HG03095 (cell line): ENCODE data around the gene AUP1.
"Not testable (repeated sequence)": the region's sequence is repeated elsewhere in the genome, so short reads cannot be mapped to it uniquely, and the experiment has no call there.

Experiments used
- ATAC-seq: cut with Tn5 transposase; IDR thresholded peaks from one replicate; pipeline ENCODE4 v1.9.1; 2021; ENCODE audit warnings: moderate library complexity; ENCODE audit not compliant: unreplicated experiment

Gene AUP1

DNA sequence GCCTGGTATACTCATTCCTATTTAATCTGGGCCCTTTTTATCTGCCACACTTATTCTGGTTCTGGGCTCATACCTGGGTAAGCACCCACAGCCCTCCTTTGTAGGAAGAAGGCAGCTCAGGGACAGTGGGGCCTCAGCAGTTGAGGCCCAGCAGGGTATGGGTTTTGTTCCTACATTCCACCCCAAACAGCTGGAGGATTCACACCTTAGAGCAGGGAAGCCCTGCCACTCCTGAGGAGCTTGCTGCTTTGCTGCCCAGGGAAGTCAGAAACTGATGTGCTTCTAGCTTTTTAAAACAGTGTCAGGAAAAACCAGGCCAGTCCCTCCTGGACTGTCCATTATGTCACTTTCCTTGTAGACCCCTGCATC, 28.9 kb downstream of the AUP1 start:
- ATAC-seq, result no peak

DNA sequence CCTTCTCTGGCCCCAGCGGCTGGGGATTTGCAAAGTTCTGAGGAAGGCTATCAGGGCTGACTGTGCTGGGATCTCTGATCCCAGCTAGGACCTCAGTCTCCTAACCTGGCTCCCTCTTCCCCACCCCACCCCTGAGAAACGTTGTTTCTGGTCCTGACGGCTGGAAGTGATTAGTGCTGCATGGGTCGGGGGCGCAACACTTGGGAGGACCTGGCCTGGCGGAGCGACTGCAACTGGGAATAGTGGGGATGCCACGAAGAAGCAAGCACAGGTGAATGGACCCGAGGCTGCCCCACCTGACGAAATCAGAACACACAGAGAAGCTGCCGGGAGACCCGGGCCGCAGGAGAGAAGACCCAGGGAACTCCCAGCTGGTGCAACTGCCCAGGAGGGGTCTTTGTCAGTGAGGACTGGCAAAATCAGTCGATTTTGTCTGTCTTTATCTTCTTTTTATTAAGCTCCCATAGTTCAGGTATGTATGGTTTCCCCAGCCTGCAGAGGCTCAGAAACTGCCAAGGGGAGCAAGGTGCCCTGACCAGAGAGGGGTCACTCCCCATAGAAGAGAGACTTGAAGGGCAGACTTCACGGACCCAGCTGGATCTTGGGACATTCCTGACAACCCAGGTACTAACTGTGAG, 29.4 kb downstream of the AUP1 start:
- ATAC-seq, result no peak

DNA sequence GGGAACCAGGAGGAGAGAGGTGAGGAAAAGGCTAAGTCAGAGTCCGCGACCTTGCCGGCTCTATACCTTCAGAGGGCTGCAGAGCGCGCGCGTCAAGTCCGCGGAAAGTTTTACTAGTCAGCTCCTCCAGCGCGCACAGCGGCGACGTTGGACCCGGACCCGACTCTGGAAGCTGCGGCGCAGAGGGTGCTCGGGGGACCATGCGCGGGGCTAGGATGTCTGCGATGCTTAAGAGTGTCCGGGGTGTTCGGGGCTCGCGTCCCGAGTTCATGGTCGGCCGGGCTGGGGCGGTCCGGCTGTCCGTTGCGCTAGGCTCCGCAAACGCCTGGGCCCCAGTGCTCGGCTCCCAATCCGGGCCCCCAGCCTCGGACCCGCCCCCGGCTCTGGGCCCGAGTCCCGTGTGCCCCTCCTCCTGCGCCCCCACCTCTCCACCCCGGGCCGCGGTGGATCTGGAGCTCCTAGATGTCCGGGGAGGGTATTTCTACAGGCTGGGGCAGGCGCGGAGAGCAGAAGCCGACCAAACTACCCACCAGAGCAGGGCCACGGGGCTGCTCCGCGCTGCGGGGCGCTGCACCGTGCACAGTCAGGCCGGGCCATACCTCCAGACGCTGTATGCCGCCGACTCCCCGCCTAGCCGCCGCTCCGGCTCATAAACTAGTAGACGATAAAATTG, 30.1 kb downstream of the AUP1 start, which contains the start of gene LBX2:
LBX2 (minus strand) TSS at position 337 of the 673 bp plus-strand sequence; CDS start at position 271, 66 bp downstream.
- ATAC-seq, result no peak

DNA sequence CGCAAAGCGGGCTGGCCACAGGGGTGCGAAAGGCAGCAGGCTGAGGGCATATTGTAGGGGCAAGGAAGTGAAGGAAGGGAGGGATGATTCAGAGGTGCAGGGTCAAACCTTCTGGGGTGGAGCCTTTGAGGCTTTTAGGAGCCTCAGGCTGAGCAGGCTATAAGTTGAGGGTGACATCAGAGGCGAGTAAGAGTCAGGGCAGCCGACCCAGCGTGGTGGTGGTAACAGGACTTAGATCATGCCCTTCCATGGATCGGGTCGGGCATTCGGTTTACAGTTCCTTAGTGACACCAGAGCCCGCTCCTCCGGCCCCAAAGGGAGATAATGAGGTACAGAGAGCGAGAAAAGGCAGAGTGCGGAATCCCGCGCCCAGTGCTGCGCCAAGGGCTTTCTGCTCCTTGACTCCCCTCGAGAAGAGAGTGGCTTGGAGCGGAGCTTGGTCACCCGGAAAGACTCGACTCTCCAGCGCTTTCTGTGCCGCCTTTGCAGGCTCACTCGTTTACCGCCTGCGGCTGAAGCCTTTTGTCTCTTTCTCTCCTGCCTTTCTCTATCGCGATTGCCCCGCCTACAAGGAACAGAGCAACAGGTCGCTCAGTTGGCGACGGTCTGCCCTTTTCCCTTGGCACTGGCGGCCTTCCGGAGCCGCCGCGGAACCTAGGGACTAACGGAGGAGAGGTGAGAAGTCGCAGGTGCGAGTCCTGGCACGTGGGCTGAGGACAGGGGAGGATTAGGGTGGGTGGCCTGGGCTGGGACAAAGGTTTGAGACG, 30.8 kb downstream of the AUP1 start:
- no peak for ATAC-seq

DNA sequence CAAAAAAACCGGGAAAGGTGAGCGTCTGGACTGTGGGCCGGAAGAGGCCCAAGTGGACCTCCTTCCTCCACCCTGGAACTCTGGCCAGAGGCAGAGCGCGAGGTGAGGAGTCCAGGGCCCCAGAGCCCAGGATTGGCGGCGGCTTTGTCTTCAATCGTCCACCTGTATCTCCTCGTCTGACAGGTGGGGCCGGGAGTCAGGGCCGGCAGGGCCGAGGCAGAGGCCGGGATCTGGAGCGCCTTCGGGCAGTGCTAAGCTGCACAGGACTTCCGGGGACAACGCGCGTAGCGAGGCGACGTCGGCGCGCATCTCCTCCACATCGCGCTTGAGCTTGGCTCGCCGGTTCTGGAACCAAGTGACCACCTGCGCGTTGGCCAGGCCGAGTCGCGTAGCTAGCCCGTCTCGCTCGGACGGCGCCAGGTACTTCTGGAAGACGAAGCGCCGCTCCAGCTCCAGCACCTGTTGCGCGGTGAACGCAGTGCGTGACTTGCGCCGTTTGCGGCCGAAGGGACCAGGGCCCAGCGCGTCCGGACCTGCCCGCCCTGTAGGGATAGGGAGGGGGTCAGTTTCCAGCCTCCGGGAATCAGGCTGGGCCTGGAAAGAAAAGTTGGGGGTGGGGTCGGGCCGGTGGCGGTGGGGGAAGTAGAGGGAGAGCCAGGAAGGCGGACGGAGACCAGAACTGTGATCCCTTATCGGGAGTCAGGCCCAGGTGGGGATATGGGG, 31.6 kb downstream of the AUP1 start:
- no peak for ATAC-seq

DNA sequence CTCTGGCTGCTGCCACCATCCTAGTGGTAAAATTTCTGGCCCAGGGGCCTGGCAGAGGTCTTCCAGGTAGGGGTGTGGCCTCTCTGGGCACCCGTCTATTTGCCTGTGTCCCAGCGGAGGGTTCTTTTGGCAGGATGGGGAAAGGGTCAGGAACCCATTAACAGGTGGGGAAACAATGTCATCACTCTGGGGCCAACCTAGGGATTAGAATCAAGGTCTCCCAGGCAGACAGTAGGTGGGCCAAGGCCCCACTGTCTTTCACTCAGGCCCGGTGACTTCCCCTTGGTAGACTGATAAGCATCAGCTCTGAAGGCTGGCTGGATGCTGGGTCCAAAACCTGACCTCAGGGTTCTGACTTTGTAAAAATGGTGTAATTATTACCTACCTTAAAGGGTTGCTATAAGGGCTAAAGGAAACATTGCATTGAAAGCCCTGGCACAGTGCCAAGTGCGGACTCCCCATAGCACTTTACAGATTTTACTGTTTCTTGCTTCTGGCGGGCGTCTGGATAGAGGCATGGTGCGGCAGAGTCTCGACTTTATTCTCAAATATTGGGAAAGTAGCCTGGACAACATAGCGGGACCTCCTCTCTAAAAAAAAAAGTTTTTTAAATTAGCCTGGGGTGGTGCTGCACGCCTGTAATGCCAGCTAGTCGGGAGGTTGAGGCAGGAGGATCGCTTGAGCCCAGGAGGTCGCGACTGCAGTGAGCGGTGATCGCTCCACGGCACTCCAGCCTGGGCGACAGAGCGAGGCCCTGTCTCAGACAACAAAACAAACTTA, 32.3 kb downstream of the AUP1 start:
- no peak for ATAC-seq

DNA sequence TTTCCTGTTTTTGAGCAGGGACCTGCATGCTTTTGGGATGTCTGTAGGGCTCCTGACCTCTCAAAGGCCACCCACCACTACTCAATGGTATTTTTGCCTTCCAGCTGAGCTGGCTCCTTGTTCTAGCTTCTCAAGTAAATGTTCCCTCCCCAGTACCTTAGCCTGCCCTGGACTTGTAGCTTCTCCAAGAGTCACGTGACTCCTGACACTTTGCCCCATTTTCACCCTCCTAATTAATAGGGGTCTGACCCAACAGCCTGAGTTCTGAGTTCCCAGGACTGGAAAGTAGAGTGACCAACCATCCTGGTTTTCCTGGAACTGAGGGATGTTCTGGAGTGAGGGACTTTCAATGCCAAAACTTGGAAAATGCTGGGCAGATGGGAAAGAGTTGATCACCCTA, 34.1 kb downstream of the AUP1 start:
- no peak for ATAC-seq

DNA sequence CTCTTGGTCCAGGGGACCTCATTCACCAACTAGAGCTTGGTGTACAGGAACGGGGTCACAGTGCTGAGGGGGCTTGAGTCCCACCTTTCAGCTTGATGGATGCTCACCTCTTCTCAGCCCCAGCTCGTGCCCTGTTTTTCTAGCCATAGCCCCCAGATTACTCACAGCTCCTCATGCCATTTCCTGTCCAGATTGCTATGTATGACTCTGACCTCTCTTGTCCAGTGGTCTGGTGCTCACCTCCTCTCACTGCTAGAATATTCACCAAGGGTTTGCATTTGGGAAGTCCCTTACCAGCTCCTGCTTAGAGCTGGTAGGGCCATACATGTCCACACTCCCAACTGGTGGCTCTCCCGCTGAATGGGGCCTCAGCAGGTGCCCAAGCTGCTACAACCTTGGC, 36.0 kb downstream of the AUP1 start:
- no peak for ATAC-seq

DNA sequence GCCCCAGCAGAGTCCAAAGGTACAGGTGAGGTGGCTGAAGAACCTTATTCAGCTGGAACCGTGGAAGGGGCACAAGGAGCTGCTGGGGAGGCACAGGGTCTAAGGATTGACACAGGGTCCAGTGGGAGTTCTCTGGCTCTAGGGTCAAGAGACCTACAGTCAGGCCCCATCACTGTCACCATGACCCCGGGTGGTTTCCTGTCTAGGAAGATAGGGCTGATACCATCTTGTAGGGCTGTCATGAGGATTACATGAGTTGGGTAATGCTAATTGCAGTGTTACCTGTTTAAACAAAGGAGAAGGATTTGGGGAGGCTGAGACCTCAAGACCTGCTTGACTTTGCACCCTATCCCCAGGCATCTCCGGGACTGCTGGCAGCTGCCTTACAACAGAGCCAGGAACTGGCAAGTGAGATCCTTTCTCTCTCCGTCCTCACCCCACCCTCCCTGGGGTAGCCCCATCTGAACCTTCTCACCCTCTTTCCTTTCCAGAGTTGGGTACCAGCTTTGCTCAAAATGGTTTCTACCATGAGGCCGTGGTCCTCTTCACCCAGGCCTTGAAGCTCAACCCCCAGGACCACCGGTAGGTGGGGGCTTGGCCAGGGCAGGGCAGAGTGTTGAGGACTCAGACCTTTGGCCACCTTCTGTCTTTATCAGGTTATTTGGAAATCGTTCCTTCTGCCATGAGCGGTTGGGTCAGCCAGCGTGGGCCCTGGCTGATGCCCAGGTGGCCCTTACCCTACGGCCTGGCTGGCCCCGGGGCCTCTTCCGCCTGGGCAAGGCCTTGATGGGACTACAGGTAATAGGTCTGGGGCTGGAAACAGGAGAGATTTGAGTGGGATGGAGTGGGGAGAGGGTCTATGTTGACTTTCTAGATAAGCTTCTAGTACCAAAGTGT, 37.6 kb downstream of the AUP1 start:
- ATAC-seq, result no peak

DNA sequence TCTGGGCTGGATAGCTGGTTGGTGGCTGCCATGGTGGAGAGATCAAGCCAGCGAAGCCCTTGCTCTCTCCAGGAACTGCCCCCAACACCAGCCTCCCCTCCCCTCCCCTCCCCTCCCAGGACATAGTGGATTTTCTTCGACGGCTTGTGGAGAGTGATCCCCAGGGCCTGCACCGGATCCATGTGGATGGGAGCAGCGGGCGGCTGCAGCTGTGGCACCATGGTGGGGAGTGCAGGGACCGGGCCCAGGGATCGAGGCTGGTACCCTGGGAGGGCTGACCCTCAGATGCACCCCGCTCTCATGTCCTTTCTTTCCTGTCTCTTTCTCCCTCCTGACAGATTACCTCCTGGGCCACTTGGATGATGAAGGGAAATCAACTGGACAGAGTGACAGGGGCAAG, 39.6 kb downstream of the AUP1 start:
- ATAC-seq, result no peak

DNA sequence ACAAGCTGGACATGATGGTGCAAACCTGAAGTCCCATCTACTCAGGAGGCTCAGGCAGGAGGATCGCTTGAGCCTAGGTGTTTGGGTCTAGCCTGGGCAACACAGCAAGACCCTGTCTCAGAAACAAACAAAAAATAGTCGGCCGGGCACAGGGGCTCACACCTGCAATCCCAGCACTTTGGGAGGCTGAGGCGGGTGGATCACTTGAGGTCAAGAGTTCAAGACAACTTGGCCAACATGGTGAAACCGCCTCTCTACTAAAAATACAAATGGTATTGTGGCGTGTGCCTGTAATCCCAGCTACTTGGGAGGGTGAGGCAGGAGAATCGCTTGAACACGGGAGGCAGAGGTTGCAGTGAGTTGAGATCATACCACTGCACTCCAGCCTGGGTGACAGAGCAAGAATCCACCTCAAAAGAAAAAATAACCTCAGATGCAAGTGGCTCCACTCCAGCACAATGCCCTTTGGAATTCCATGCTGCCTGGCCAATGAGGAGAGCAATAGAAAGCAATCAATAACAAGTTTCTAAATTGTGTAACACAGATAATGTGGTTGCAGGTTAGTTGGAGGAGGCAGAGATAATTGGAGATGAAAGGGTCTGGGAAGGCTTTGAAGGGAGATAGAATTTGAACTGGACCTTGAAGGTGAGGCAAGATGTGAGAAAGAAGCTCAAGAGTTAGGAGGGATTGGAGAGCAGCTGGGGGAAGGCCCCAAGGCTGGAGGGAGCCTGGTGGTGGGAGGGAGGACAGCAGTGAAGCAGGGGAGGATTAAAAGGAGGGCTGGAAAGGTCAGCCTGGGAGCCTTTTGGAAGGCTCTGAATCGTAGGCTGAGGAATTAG, 40.6 kb downstream of the AUP1 start:
- ATAC-seq, result no peak

DNA sequence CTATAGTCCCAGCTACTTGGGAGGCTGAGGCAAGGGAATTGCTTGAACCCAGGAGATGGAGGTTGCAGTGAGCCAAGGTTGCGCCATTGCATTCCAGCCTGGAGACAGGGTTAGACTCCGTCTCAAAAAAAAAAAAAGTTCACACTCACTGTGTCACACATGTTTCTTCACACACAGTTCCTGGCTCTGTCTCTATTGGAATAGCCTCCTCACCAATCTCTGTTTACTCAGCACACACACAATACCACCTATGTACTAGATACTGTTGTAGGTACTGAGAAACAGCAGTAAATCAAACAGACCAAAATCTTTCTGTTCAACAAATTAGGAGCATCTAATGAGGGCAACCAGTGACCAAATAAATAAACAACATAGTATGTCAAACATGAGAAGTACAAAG, 43.4 kb downstream of the AUP1 start:
- ATAC-seq, result no peak

DNA sequence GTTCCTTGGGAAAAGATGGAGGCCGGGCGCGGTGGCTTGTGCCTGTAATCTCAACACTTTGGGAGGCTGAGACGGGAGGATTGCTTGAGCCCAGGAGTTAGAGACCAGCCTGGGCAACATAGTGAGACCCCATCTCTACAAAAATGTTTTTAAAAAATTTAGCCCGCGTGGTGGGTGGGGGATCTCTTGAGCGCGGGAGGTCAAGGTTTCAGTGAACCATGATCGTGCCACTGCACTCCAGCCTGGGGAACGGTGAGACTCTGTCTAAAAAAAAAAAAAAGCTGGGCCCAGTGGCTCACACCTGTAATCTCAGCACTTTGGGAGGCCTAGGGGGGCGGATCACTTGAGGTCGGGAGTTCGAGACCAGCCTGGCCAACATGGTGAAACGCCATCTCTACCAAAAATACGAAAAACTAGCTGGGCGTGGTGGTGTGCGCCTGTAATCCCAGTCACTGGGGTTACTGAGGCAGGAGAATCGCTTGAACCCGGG, 45.8 kb downstream of the AUP1 start:
- not testable (repeated sequence) for ATAC-seq

DNA sequence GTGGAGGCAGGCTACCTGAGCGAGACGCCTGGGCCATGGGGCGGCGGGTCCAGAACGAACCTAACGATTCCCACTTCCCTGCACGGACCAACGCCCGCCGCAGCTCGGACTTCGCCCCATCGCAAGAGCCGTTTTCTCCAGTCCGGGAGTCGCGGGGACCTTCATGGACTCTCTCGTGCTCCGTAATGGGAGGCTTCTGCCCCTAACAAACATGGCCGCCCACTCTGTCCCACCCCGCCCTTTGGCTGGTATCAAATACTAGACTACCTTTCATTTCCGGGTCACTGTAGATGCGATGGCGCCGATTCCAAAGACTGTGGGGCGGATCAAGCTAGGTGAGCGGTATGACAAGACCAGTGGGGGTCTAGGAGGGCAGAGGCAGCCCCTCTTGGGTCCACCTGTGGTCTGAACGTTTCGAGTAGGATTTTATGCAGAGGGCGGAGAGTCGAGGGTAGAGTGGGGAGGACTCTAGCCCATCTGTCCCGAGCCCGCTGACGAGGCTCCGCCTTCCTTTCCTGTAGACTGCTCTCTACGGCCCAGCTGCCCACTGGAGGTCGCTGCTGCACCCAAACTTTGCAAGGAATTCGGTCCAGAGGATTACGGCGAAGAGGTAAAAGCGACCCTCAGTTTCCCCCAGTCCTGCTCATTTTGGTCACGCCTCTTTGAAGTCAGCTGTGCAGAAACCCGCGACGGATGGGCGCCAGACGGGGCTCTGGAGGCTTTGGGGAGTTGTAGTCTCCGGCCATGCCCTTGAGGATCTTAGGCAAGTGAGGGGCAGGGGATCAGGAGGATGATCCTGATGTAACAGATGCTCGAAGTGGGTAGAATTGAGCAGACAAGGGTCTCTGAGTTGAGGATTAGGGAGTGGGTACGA, 46.5 kb downstream of the AUP1 start, which contains the start of the genes CCDC142 and TTC31:
CCDC142 (minus strand) TSS at position 198 of the 874 bp plus-strand sequence; CDS start at position 37, 161 bp downstream.
TTC31 (plus strand) TSS at position 281 of the 874 bp plus-strand sequence; CDS start at position 296, 15 bp downstream.
- ATAC-seq, result peak; percentile 88

DNA sequence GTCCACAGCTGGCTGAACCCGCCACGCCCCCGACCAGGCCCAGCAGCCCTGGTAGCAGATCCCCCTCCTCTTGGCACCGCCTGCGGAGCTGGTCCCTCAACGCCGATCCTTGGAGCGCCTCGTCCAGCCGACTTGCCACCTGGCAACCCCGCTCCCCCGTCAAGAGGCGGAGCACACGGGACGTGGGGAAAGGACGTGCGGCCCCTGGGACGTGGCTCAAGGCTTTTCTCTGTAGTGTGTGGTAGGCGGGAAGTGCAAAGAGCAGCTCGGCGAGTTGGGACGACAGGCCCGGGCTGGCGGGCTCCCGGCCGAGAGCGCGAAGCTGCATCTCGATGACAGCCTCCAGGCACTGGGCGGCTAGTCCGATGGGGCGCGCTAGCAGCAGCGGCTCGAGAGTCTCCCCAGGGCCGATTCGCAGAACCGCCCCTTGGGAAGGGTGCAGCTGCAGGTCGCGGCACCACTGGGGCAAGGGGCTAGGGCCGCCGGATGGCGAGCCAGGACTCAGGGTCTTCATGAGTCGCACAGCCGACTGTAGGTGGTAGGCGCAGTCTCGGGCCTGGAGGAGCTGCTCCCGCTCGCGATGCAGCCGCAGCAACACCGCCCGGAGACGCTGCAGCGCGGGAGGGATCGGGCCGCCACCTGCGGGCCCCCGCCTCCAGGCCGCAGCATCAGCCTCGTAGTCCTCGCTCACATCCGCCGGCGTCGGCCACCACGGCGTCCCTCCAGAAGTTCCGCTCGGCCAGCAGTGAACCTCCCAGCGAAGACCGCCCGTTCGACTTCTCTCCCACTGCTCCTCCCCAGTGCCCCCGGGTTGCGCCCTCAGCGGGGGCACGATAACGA, 47.3 kb downstream of the AUP1 start:
- ATAC-seq, result peak; percentile 28

DNA sequence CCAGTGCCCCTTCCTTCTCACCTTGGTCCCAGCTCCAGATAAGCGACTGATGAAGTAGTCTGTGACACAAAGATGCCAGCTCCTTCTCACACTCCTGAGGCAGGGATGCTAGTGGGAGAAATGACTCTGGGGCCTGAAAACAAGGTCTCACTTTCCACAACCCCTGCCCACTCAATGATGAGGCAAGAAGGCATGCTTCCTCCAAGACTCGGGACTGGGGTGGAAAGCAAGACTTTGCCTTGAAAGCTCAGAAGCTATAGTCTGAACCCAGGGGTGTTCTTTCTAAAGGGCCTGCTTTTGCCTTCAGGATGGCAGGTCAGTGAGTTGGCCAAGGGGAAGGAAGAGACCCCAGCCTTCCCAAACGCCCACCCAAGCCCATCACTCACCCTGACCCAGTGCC, 48.1 kb downstream of the AUP1 start:
- no peak for ATAC-seq
